T47D (cell line): ENCODE results near the gene DISP3.

Source experiments
- DNase-seq, 2 experiments: peaks; one replicate each; pipeline versions ENCODE4 v3.0.0 to v3.0.0-alpha.2; 2011 to 2012; ENCODE audit warnings: low read depth in 1 of 2, low spot score in 1 of 2
- JUND ChIP-seq: IDR thresholded peaks from 2 replicates; pipeline ENCODE4 v1.6.1; 2012; ENCODE audit warnings: low read depth
- in situ Hi-C: cut with HindIII; loops from 2 replicates; pipeline ENCODE4 v1.10.0; 2016; ENCODE audit warnings: low sequenced_read_pairs, low pct_unique_long_range_greater_than_20kb

Gene DISP3

DNA sequence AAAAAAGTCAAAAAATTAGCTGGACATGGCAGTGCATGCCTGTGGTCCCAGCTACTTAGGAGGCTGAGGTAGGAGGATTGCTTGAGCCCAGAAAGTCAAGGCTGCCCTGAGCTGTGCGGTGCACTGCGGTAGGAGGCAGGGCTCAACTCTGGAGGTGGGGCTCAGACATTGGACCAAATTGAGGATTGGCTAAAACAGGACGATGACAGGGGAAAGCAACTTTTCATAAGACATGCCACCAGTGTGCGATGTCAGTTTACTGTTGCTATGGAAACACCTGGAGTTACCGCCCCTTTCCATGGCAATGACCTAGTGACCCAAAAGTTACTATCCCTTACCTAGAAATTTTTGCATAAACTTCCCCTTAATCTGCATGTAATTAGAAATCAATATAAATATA, 85.3 kb downstream of the DISP3 start:
- no peak for TF ChIP-seq JUND
- in situ Hi-C loops = no loop called here
- no peak for DNase-seq

- no peak for DNase-seq
- TF ChIP-seq JUND = no peak
- in situ Hi-C loops = no loop called here
These were observed 87.3 kb downstream of the DISP3 start for GRCh38 chr1:11566042-11566850.

- in situ Hi-C loops = no loop called here
- DNase-seq = no peak
- no peak for TF ChIP-seq JUND
These were observed 88.5 kb downstream of the DISP3 start for GRCh38 chr1:11567244-11568065.

GRCh38 chr1:11568687-11569086, 89.7 kb downstream of the DISP3 start:
- in situ Hi-C loops = no loop called here
- no peak for DNase-seq
- TF ChIP-seq JUND = no peak

DNA sequence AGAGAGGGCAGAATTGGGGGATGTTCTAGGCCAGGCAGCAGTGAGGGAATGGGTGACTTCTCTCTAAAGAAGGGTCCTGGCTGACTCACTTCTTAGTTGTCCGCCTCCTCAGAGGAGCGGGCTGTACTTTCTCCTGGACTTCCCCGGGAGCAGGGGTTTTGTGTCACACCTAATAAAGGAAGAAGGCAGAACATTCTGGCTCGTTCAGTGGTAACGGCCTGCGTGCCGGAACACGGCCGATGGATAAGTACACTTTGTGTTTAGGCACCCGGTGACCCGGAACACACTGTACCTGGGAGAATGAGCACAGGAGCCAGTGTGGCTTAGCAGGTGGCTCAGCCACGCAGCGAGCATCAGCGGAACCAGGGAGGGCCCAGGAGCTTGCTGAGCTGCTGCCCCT, 90.6 kb downstream of the DISP3 start:
- DNase-seq = no peak

GRCh38 chr1:11569954-11570353, 91.0 kb downstream of the DISP3 start:
- no peak for TF ChIP-seq JUND
- no peak for DNase-seq
- in situ Hi-C loops = no loop called here

More for the DNA sequence above, 90.6 kb downstream of the DISP3 start:
- TF ChIP-seq JUND = no peak
- in situ Hi-C loops = no loop called here

GRCh38 chr1:11570821-11571380, 91.9 kb downstream of the DISP3 start:
- TF ChIP-seq JUND = no peak

DNA sequence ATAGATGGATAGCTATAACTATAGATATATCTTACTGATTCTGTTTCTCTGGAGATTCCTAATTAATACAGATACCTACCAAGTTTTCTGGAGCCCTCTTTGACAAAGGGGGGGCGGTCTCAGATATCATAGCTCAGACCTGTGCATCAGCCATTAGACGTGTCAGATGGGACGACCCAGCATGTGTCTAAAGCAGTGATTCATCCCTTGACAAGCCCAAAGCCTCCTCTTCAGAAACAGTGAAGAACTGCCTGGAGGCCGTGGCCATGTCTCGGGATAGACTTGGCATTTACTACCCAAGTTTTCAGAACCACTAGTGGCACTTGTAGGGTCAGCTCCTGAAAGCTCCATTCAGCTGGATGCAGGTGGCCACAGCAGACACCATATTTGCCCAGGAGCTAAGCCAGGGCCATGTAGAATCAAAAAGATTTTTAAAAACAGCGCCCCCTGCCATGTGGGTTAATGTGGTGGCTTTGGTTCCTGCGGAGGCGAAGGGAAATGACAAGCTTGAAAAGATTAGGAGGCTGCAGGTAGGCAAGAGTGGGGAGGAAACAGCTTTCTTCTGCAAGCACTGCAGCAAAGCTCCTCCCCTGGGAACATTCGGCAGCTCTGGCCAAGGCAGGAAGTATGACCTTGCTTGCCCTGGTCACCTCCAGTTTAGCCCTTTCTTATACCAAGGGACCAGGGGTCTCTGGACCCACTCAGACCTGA, 93.1 kb downstream of the DISP3 start:
- DNase-seq = peak in 1 of 2 experiments; percentile 25
- in situ Hi-C loops = no loop called here
- TF ChIP-seq JUND = no peak

More at GRCh38 chr1:11570821-11571380, 91.9 kb downstream of the DISP3 start:
- in situ Hi-C loops = no loop called here
- DNase-seq = no peak

DNA sequence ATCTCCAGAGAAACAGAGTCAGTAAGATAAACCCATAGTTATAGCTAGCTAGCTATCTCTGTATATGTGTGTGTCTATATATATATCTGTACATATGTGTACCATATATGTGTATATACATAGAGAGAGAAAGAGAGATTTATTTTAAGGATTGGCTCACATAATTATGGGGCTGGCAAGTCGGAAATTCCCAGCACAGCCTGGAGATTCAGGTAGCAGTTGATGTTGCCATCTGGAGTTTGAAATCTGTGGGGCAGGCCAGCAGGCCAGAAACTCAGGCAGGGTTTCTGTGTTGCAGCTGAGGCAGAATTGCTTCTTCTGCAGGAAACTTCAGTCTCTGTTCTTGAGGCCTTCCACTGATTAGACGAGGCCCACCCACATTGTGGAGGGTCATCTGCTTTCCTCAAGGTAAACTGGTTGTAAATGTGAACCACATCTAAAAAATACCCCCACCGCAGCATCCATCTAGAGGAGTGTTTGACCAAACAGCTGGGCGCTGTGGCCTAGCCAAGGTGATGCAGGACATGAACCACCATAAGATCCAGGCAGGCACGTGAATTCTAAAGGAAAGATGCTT, 94.2 kb downstream of the DISP3 start:
- DNase-seq = no peak
- in situ Hi-C loops = no loop called here
- TF ChIP-seq JUND = no peak

DNA sequence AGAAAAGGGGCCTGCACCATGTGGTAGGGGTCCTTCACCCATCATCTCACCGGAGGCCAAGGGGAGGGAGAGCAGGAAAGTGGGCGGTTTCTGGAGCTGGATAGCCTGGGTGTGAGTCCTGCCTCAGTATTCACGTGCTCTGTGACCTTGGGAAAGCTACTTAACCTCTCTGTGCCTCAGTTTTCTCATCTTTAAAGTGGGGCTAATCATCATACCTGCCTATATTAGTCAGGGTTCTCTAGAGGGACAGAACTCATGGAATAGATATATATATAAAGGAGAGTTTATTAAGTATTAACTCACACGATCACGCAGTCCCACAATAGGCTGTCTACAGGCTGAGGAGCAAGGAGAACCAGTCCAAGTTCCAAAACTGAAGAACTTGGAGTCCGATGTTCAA, 96.6 kb downstream of the DISP3 start:
- no peak for TF ChIP-seq JUND
- in situ Hi-C loops = no loop called here
- no peak for DNase-seq

DNA sequence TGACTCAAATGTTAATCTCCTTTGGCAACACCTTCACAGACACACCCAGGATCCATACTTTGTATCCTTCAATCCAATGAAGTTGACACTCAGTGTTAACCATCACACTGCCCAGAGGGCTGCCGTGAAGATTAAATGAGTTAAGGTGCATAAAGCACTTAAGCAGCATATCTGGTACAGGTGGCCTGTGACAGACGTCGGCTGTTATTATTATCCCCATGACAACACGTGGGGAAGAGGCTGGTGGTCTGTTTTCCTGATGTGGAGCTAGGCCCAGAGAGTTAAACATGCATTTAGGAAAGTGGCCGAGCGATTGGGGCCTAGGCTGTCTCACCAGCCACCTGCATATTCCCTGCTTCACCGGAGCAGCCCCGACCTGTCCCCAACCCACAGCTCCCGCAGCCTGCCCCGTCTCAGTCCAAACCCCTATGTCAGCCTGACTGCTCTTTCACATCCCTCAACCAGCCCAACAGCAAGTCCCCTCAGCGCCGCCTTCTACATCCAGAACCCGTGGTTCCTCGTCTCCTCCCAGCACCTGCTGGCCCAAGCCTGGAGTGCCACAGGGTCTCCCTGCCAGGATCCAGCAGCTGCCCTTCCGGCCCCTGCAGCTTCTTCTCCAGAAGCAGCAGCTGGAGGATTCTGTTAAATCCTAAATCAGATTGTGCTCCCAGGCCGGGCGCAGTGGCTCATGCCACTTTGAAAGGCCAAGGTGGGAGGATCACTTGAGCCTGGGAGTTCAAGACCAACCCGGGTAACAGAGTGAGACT, 97.3 kb downstream of the DISP3 start:
- in situ Hi-C loops = no loop called here
- TF ChIP-seq JUND = no peak
- DNase-seq = no peak

DNA sequence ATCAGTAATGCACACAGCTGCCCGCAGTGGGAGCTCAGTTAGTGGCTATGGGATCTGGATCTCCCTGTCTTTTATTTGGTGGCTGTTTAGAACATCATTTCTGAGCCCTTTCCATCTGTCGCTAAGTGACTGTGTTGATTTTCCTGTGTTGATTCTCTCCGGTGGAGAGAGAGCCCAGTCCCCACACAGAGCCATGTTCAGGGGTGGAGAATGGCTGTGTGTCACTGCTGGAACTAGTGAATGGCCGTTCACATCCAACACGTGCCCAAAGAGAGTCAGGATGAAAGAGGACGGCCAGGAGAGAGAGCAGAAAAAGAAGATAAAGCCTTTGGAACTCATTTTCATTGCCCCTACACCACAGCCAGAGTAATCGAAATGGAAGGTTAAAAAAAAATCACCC, 99.0 kb downstream of the DISP3 start:
- in situ Hi-C loops = no loop called here
- no peak for TF ChIP-seq JUND
- DNase-seq = no peak
